GM21576 (cell line): ENCODE results near the gene ATP8B3.

Source experiments
- ATAC-seq: cut with Tn5 transposase; IDR thresholded peaks from one replicate; pipeline ENCODE4 v1.9.1; 2021; ENCODE audit warnings: mild to moderate bottlenecking, moderate library complexity; ENCODE audit not compliant: unreplicated experiment

ATP8B3 gene

GRCh38 chr19:1817553-1818179 is 5.6 kb upstream of the ATP8B3 start:
- no peak for ATAC-seq

- no peak for ATAC-seq
These were observed 4.6 kb upstream of the ATP8B3 start for GRCh38 chr19:1816530-1817298.

- ATAC-seq, result no peak
These were observed 3.8 kb upstream of the ATP8B3 start for GRCh38 chr19:1815605-1816529.

GRCh38 chr19:1814833-1815604 is 2.9 kb upstream of the ATP8B3 start:
- ATAC-seq, result no peak

GRCh38 chr19:1814391-1814790 is 2.3 kb upstream of the ATP8B3 start:
- ATAC-seq, result no peak

- ATAC-seq, result no peak
These were observed 1.4 kb upstream of the ATP8B3 start for GRCh38 chr19:1813192-1814182.

- ATAC-seq, result peak; percentile 67
These were observed 533 bp upstream of the ATP8B3 start for GRCh38 chr19:1812426-1813191.

- ATAC-seq, result no peak
These were observed 593 bp downstream of the ATP8B3 start for GRCh38 chr19:1811472-1811894.

GRCh38 chr19:1810439-1811160 is 1.5 kb downstream of the ATP8B3 start:
- ATAC-seq, result no peak

- no peak for ATAC-seq
These were observed 2.4 kb downstream of the ATP8B3 start for GRCh38 chr19:1809678-1810077.

GRCh38 chr19:1808395-1808731 is 3.7 kb downstream of the ATP8B3 start:
- ATAC-seq, result no peak

- no peak for ATAC-seq
These were observed 4.2 kb downstream of the ATP8B3 start for GRCh38 chr19:1807695-1808394.

- no peak for ATAC-seq
These were observed 4.9 kb downstream of the ATP8B3 start for GRCh38 chr19:1807030-1807694.

- ATAC-seq, result no peak
These were observed 5.7 kb downstream of the ATP8B3 start for GRCh38 chr19:1806184-1807029.

GRCh38 chr19:1805401-1806183 is 6.5 kb downstream of the ATP8B3 start:
- ATAC-seq, result no peak
